Measurements from ENCODE around the gene MAFB.

GRCh38 chr20:40714916-40715315, 25.9 kb upstream of the MAFB start:
- TF ChIP-seq, protein P1, sequence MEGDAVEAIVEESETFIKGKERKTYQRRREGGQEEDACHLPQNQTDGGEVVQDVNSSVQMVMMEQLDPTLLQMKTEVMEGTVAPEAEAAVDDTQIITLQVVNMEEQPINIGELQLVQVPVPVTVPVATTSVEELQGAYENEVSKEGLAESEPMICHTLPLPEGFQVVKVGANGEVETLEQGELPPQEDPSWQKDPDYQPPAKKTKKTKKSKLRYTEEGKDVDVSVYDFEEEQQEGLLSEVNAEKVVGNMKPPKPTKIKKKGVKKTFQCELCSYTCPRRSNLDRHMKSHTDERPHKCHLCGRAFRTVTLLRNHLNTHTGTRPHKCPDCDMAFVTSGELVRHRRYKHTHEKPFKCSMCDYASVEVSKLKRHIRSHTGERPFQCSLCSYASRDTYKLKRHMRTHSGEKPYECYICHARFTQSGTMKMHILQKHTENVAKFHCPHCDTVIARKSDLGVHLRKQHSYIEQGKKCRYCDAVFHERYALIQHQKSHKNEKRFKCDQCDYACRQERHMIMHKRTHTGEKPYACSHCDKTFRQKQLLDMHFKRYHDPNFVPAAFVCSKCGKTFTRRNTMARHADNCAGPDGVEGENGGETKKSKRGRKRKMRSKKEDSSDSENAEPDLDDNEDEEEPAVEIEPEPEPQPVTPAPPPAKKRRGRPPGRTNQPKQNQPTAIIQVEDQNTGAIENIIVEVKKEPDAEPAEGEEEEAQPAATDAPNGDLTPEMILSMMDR (IDR thresholded peaks at IDR 0.05 in 8 of 11, conservative IDR thresholded peaks at IDR 0.05 in 3 of 11): no peak
- TF ChIP-seq POLR2AphosphoS5 (IDR thresholded peaks at IDR 0.05): no peak
- no peak for TF ChIP-seq POLR2A (IDR thresholded peaks at IDR 0.05)
